ENCODE results near the gene CSTF3. TPM values are rescaled to one million over a fixed set of nuclear protein-coding genes. Genes with fewer than 3 reads are reported as not detected.
"Not testable (repeated sequence)": the region's sequence is repeated elsewhere in the genome, so short reads cannot be mapped to it uniquely, and the experiment has no call there.

The CSTF3 gene
- total RNA-seq, 2 experiments from 2014 or later, result 27.4 to 29.5 TPM

DNA sequence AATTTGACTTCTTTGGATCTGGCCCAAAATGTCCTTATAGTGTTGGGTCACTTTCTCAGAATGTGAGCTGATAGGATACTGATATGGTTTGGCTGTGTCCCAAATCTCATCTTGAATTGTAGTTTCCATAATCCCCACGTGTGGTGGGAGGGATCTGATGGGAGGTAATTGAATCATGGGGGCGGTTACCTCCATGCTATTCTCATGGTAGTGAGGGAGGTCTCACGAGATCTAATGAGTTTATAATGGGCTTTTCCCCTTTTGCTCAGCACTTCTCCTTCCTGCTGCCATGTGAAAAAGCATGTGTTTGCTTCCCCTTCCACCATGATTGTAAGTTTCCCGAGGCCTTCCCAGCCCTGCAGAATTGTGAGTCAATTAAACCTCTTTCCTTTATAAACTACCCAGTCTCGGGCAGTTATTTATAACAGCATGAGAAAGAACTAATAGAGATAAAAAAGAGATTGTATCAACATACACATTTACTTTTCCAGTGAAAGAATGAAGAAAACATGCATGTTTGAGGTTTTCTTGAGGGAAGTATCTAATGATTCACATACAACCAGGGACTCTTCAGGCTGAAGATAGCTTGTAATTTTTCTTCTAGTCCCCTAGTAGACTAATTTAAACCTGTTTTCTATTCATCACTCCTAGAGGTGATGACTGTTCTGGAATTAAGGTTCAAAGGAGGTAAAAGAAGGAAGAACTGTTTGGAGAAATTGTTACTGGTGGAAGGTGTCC lies 17.3 kb upstream of the CSTF3 start:
- H3K27ac Mint-ChIP-seq, result peak overlapping the region; percentile 47
- peak overlapping the region; percentile 33 for H3K4me3 Mint-ChIP-seq
- DNase-seq (no peak), ATAC-seq (ENCODE audit: low read depth) (no peak)
- H3K36me3 Mint-ChIP-seq, result peaks cover 8% of the 10 kb centered on the region
- peaks cover 22% of the 10 kb centered on the region for H3K4me1 Mint-ChIP-seq
- POLR2A ChIA-PET, result no interaction called here
- no peaks in the 10 kb centered on the region for H3K27me3 Mint-ChIP-seq
- peaks cover 7% of the 10 kb centered on the region for H3K9me3 Mint-ChIP-seq

DNA sequence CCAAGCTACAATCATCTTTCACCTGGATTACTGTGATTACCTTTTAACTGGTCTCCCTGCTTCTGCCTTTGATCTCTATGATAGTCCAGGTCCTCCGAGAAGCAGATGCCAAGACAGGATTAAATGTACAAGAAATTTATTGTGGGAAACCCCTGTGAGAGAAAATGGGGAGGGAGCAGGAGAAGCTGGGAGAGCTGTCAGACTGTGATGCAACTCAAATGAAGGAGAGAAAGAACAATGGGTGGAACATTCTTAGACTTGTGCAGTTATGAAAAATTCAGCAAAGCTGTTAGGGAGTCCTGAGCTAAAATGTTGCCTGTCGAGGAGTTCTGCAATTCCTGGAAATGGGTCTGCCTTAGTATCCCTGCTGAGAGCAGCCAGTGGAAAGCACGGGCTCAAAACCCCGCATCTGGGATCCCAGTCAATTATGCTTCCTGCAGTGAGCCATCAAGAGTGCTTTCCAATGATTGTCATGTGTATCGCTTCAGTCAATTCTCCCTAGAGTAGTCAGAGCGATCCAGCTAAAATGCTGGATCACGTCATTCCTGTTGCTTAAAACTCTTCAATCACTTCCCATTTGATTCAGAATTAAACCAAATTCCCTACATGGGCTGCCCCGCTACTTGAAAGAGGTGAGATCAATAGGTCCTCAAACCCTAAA lies 16.5 kb upstream of the CSTF3 start:
- H3K9me3 Mint-ChIP-seq, result peaks cover 7% of the 10 kb centered on the region
- DNase-seq (no peak), ATAC-seq (ENCODE audit: low read depth) (no peak)
- H3K4me3 Mint-ChIP-seq, result no peak overlapping the region
- H3K4me1 Mint-ChIP-seq, result peaks cover 22% of the 10 kb centered on the region
- no peak overlapping the region for H3K27ac Mint-ChIP-seq
- H3K36me3 Mint-ChIP-seq, result peaks cover 8% of the 10 kb centered on the region
- POLR2A ChIA-PET, result no interaction called here
- H3K27me3 Mint-ChIP-seq, result no peaks in the 10 kb centered on the region

DNA sequence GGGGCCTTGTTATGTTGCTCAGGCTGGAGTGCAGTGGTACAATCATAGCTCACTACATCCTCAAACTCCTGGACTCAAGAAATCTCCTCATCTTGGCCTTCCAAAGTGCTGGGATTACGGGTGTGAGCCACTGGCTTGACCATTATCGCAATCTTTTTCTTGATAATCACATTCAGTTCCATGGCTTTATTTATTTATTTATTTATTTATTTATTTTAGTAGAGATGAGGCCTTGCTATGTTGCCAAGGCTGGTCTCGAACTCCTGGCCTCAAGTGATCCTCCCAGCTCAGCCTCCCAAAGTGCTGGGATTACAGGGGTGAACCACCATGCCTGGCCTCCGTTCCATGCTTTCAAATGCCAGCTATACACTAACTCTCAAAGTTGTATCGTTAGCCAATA lies 15.5 kb upstream of the CSTF3 start:
- H3K27ac Mint-ChIP-seq; ATAC-seq (ENCODE audit: low read depth); H3K27me3 Mint-ChIP-seq; DNase-seq; H3K9me3 Mint-ChIP-seq; H3K4me3 Mint-ChIP-seq; H3K36me3 Mint-ChIP-seq; POLR2A ChIA-PET: not testable (repeated sequence)
- peaks cover 22% of the 10 kb centered on the region for H3K4me1 Mint-ChIP-seq

DNA sequence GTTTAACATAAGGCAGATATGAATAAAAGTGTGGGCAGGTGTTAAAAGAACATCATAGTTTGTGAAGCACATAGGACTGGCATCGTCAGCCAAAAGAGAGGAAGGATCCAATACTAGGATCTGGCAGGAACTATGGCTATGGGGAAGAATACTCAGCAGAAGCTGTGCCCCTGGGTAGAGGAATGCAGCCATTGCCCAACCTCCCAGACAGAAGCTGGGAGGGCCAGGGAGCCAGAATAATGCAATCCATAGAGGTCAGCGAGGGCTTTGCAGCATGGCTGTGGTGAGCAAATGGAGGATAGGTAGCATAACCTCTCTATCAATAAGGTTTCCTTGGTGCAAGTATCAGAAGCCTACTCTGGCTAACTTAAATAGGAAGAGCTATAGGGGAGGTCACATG lies 11.7 kb upstream of the CSTF3 start:
- POLR2A ChIA-PET, result no interaction called here
- Mint-ChIP-seq H3K36me3 (no peaks in the 10 kb centered on the region), H3K27me3 (no peaks in the 10 kb centered on the region), H3K9me3 (no peaks in the 10 kb centered on the region), H3K27ac (no peak overlapping the region), H3K4me1 (peaks cover 1% of the 10 kb centered on the region), H3K4me3 (no peak overlapping the region)
- ATAC-seq (ENCODE audit: low read depth) (no peak), DNase-seq (no peak)

DNA sequence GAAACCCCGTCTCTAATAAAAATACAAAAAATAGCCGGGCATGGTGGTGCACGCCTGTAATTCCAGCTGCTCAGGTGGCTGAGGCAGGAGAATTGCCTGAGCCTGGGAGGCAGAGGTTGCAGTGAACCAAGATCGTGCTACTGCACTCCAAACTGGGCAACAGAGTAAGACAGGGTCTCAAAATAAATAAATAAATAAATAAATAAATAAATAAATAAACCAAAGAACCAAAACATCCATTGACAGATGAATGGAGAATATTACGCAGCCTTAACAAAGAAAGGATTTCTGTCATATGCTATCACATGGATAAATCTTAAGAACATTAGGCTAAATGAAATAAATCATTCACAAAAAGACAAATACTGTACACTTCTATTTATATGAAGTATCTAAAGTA lies 11.1 kb upstream of the CSTF3 start:
- DNase-seq, result no peak
- H3K27me3 Mint-ChIP-seq, result no peaks in the 10 kb centered on the region
- peaks cover 1% of the 10 kb centered on the region for H3K4me1 Mint-ChIP-seq
- no peak overlapping the region for H3K4me3 Mint-ChIP-seq
- H3K9me3 Mint-ChIP-seq, result no peaks in the 10 kb centered on the region
- no peaks in the 10 kb centered on the region for H3K36me3 Mint-ChIP-seq
- no peak for ATAC-seq (ENCODE audit: low read depth)
- POLR2A ChIA-PET, result no interaction called here
- H3K27ac Mint-ChIP-seq, result no peak overlapping the region

DNA sequence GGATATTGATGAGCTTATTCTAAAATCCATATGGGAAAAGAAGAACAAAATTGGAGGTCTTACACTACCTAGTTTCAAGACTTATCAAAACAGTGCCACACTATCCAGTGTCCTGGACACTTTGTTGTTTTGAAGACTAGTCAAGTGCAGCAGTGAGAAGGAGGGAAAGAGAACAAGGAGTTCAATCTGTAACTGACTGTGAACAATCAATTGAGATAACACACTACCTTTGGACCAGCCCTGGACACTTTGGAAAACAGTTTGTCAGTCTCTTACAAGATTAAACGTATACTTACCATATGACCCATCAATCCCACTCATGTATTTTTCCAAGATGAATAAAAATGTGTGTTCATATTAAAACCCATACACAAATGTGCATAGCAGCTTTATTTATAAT lies 10.0 kb upstream of the CSTF3 start:
- ATAC-seq (ENCODE audit: low read depth), result no peak
- POLR2A ChIA-PET, result no interaction called here

DNA sequence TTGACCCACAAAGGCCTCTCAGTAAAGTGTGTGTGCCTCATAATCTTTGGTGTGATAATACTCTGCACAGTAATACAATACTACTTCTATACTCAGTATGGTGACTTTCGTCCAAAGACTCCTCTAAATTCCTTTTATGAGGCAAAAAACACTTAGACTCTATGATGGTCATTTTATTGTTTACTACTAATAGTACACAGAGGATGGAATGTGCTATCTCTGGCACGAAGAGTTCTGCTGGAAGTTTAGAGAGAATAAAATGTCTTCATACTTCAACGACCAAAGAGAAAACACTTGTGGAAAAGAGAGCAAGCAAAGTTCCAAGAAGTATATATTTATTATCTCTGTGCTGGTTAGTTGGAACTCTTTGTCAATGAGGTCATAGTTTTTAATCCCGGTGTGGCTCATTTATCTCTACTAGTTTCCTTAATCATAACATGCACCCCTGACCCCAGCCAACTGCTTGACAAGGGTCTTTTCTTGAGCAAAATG lies 7.5 kb upstream of the CSTF3 start:
- POLR2A ChIA-PET, result no interaction called here
- H3K36me3 Mint-ChIP-seq, result no peaks in the 10 kb centered on the region
- H3K4me1 Mint-ChIP-seq, result peaks cover 1% of the 10 kb centered on the region
- no peak overlapping the region for H3K27ac Mint-ChIP-seq
- DNase-seq, result no peak
- H3K27me3 Mint-ChIP-seq, result no peaks in the 10 kb centered on the region
- H3K4me3 Mint-ChIP-seq, result no peak overlapping the region
- H3K9me3 Mint-ChIP-seq, result no peaks in the 10 kb centered on the region
- ATAC-seq (ENCODE audit: low read depth), result no peak

More for the DNA sequence above, 10.0 kb upstream of the CSTF3 start:
- Mint-ChIP-seq H3K9me3 (no peaks in the 10 kb centered on the region), H3K4me3 (no peak overlapping the region), H3K27me3 (no peaks in the 10 kb centered on the region), H3K27ac (no peak overlapping the region), H3K4me1 (peaks cover 1% of the 10 kb centered on the region), H3K36me3 (no peaks in the 10 kb centered on the region)
- no peak for DNase-seq

DNA sequence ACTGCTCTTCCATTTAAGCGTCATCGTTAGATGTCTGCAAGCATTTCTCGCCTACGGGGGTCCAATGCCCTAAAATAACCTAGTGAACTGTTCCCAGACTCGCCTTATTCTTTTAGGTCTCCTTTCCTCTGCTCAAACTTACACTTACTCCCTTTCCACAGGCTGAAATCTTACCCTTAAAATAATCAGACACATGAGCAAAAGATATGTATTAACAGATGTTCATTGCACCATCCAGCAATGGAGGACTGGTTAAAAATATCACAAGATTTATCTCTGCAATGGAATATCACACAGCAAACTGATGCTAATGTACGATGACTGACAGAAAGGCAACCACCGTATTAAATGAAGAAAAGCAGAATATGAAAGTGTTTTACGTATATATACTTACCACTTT lies 1.6 kb upstream of the CSTF3 start:
- no peak for DNase-seq
- H3K36me3 Mint-ChIP-seq, result peaks cover 18% of the 10 kb centered on the region

DNA sequence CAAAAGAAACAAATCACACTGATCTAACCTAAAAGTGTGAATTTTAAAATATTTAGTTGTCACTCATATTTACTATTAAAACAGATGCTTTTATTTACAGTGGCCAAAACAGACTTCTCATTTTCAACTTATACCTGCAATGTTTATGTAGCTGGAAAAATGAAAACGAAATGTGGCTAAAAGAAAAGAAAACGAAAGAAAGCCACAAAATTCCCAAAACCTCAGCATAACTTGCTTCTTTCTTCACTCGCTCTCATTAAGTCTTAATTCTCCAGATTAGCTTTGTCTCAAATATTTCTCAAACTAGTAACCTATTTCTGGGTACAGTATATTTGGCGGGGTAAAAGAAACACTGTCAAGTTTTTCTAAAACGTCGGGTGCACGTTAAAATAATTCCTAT lies 693 bp downstream of the CSTF3 start:
- Mint-ChIP-seq H3K4me3 (peak overlapping the region; percentile 99), H3K36me3 (peaks cover 29% of the 10 kb centered on the region), H3K27ac (peak overlapping the region; percentile 98), H3K4me1 (peaks cover 37% of the 10 kb centered on the region), H3K9me3 (no peaks in the 10 kb centered on the region), H3K27me3 (no peaks in the 10 kb centered on the region)
- no peak for DNase-seq
- ATAC-seq (ENCODE audit: low read depth), result no peak
- POLR2A ChIA-PET, result interaction anchor here (1.9 kb wide), 1 partner anchor 121 kb away, joined by 7 read pairs; the partner anchor contains the start of gene TCP11L1

More for the DNA sequence above, 1.6 kb upstream of the CSTF3 start:
- POLR2A ChIA-PET, result no interaction called here
- ATAC-seq (ENCODE audit: low read depth), result no peak
- H3K27ac Mint-ChIP-seq, result peak overlapping the region; percentile 65
- H3K4me1 Mint-ChIP-seq, result peaks cover 27% of the 10 kb centered on the region
- H3K4me3 Mint-ChIP-seq, result peak overlapping the region; percentile 66
- H3K9me3 Mint-ChIP-seq, result no peaks in the 10 kb centered on the region
- no peaks in the 10 kb centered on the region for H3K27me3 Mint-ChIP-seq

DNA sequence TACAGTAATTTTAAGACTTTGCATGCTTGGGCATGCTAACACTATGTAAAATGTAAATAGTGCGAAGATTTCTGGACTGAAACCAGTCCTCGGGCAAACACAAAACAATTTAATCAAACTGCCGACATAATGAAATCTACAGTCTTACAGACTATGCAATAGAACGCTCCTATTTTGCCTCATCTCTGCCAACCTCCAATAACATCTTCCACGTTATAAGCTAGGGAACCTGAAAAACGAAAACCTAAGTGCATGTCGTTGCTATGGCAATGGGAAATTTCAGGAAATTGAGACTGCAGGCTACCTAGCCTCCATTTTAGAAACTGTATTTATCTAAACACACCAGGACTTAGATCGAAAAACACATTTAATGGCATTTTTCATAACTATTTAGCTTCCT lies 1.1 kb downstream of the CSTF3 start:
- H3K27ac Mint-ChIP-seq, result peak overlapping the region; percentile 98
- no peak for ATAC-seq (ENCODE audit: low read depth)
- H3K9me3 Mint-ChIP-seq, result no peaks in the 10 kb centered on the region
- POLR2A ChIA-PET, result interaction anchor here (1.9 kb wide), 1 partner anchor 121 kb away, joined by 7 read pairs; the partner anchor contains the start of gene TCP11L1
- no peak for DNase-seq
- H3K4me3 Mint-ChIP-seq, result peak overlapping the region; percentile 99
- no peaks in the 10 kb centered on the region for H3K27me3 Mint-ChIP-seq
- H3K4me1 Mint-ChIP-seq, result peaks cover 38% of the 10 kb centered on the region
- H3K36me3 Mint-ChIP-seq, result peaks cover 30% of the 10 kb centered on the region

DNA sequence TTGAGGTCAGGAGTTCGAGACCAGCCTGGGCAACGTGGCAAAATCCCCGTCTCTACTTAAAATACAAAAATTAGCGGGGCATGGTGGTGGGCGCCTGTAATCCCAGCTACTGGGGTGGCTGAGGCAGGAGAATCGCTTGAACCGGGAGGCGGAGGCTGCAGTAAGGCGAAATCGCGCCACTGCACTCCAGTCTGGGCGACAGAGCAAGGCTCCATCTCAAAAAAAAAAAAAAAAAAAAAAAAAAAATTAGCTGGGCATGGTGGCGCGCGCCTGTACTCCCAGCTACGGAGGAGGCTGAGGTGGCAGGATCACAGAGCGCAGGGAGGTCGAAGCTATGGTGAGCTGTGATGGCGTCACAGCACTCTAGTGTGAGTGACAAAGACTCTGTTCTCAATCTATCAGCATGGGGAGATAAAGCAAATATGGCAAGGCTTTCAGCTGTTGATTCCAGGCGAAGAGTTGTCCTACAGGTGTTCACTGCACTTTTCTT lies 1.9 kb downstream of the CSTF3 start:
- POLR2A ChIA-PET, result interaction anchor here (0.6 kb wide), 1 partner anchor 148 kb away, joined by 3 read pairs; no protein-coding TSS in a partner anchor
- Mint-ChIP-seq H3K36me3 (peaks cover 34% of the 10 kb centered on the region), H3K4me3 (peak overlapping the region; percentile 99), H3K4me1 (peaks cover 38% of the 10 kb centered on the region)
- not testable (repeated sequence) for H3K9me3 Mint-ChIP-seq; DNase-seq; ATAC-seq (ENCODE audit: low read depth); H3K27me3 Mint-ChIP-seq; H3K27ac Mint-ChIP-seq

DNA sequence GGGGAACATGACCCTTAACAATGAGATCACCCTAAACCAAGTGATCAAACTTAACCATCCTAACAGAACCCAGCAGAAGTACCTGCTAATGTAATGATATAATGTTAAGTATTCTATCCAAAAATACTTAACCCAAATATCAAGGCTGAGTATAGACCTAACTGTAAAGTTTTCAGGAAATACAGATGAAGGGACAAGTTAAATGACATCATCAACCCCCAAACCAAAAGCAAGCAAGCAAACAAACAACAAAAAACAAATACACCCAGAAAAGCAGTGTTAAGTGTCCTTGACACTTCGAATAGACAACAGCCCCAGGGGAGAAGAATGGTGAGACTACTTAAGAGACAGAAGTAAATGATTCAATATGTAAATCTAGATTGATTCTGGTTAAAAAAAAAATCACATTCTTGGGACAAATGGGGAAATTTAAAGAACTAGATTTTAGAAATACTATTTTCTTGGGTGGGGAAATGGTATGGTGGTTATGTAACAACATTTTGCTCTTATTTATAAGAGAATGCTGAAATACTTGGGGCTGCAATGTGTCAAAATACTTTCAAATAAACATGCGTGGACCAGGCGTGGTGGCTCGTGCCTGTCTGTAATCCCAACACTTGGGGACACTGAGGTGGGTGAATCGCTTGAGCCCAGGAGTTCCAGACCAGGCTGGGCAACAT lies 2.5 kb downstream of the CSTF3 start:
- no peaks in the 10 kb centered on the region for H3K27me3 Mint-ChIP-seq
- peaks cover 35% of the 10 kb centered on the region for H3K36me3 Mint-ChIP-seq
- peak overlapping the region; percentile 27 for H3K27ac Mint-ChIP-seq
- H3K9me3 Mint-ChIP-seq, result no peaks in the 10 kb centered on the region
- DNase-seq (no peak), ATAC-seq (ENCODE audit: low read depth) (no peak)
- H3K4me1 Mint-ChIP-seq, result peaks cover 38% of the 10 kb centered on the region
- POLR2A ChIA-PET, result interaction anchor here (0.6 kb wide), 1 partner anchor 147 kb away, joined by 3 read pairs; no protein-coding TSS in a partner anchor
- H3K4me3 Mint-ChIP-seq, result peak overlapping the region; percentile 34

Data from activated naive CD8-positive, alpha-beta T cell treated with anti-CD3 and anti-CD28 coated beads, Interleukin-2, amount 10 ng/mL, durations not matched to agents 7 days and 5 days (primary cell).